Measurements from ENCODE around the gene TOP1. TPM values are rescaled to one million over a fixed set of nuclear protein-coding genes. Genes with fewer than 3 reads are reported as not detected.

TOP1 gene
- total RNA-seq, 1 donor from 2014 or later, result 58.9 TPM

- Histone ChIP-seq H3K9ac (no peak overlapping the region), H3K4me3 (no peak overlapping the region), H2AFZ (replicated peaks) (no peak overlapping the region), H4K20me1 (ENCODE audit: low read depth) (peaks cover 100% of the 10 kb centered on the region), H3K27me3 (no peaks in the 10 kb centered on the region), H3K27ac (peak overlapping the region; percentile 7), H3K79me2 (ENCODE audit: low read depth) (peaks cover 100% of the 10 kb centered on the region), H3F3A (ENCODE audit: low read depth) (peaks cover 40% of the 10 kb centered on the region), H3K36me3 (no peaks in the 10 kb centered on the region), H3K4me2 (peak overlapping the region; percentile 56), H3K4me1 (peaks cover 81% of the 10 kb centered on the region), H3K9me3 (ENCODE audit: low read depth) (no peaks in the 10 kb centered on the region)
- Mint-ChIP-seq H3K9me3 (peaks cover 4% of the 10 kb centered on the region), H3K4me1 (peaks cover 41% of the 10 kb centered on the region), H3K27me3 (ENCODE audit: insufficient read depth, low read depth) (no peaks in the 10 kb centered on the region), H3K4me3 (no peak overlapping the region), H3K27ac (no peak overlapping the region), H3K36me3 (peaks cover 11% of the 10 kb centered on the region)
- DNase-seq (ENCODE audit: low spot score), result peak; percentile 57
- no peak for TF ChIP-seq EZH2 (IDR thresholded peaks at IDR 0.05)
Observed at GRCh38 chr20:41048461-41049301, 20.1 kb downstream of the TOP1 start.

GRCh38 chr20:41049451-41049850 is 20.8 kb downstream of the TOP1 start:
- H3K9me3 Mint-ChIP-seq, result peaks cover 8% of the 10 kb centered on the region
- peaks cover 100% of the 10 kb centered on the region for H4K20me1 ChIP-seq (ENCODE audit: low read depth)

GRCh38 chr20:41050361-41051008 is 21.9 kb downstream of the TOP1 start:
- H3K27me3 Mint-ChIP-seq (ENCODE audit: insufficient read depth, low read depth), result no peaks in the 10 kb centered on the region
- Histone ChIP-seq H4K20me1 (ENCODE audit: low read depth) (peaks cover 100% of the 10 kb centered on the region), H3K27me3 (no peaks in the 10 kb centered on the region), H3K4me1 (peaks cover 70% of the 10 kb centered on the region), H3K4me2 (peak overlapping the region; percentile 17), H3F3A (ENCODE audit: low read depth) (peaks cover 40% of the 10 kb centered on the region), H3K79me2 (ENCODE audit: low read depth) (peaks cover 100% of the 10 kb centered on the region), H2AFZ (replicated peaks) (no peak overlapping the region), H3K4me3 (no peak overlapping the region), H3K9ac (no peak overlapping the region), H3K36me3 (no peaks in the 10 kb centered on the region), H3K9me3 (ENCODE audit: low read depth) (no peaks in the 10 kb centered on the region), H3K27ac (no peak overlapping the region)
- H3K27ac Mint-ChIP-seq, result no peak overlapping the region
- peaks cover 13% of the 10 kb centered on the region for H3K36me3 Mint-ChIP-seq
- no peak overlapping the region for H3K4me3 Mint-ChIP-seq
- H3K9me3 Mint-ChIP-seq, result peaks cover 8% of the 10 kb centered on the region
- no peak for DNase-seq (ENCODE audit: low spot score)
- peaks cover 35% of the 10 kb centered on the region for H3K4me1 Mint-ChIP-seq
- TF ChIP-seq EZH2 (IDR thresholded peaks at IDR 0.05) (no peak), CTCF (IDR thresholded peaks at IDR 0.05) (no peak), EZH2phosphoT487 (IDR thresholded peaks at IDR 0.05) (no peak)

More at GRCh38 chr20:41049451-41049850, 20.8 kb downstream of the TOP1 start:
- Mint-ChIP-seq H3K27ac (peak overlapping the region; percentile 52), H3K36me3 (peaks cover 15% of the 10 kb centered on the region), H3K27me3 (ENCODE audit: insufficient read depth, low read depth) (no peaks in the 10 kb centered on the region), H3K4me1 (peaks cover 39% of the 10 kb centered on the region), H3K4me3 (no peak overlapping the region)
- Histone ChIP-seq H3K79me2 (ENCODE audit: low read depth) (peaks cover 100% of the 10 kb centered on the region), H3K27ac (peak overlapping the region; percentile 7), H2AFZ (replicated peaks) (no peak overlapping the region), H3K9ac (no peak overlapping the region), H3K9me3 (ENCODE audit: low read depth) (no peaks in the 10 kb centered on the region), H3K27me3 (no peaks in the 10 kb centered on the region), H3K4me2 (peak overlapping the region; percentile 56), H3K4me1 (peaks cover 74% of the 10 kb centered on the region), H3F3A (ENCODE audit: low read depth) (peaks cover 40% of the 10 kb centered on the region), H3K36me3 (no peaks in the 10 kb centered on the region), H3K4me3 (no peak overlapping the region)
- TF ChIP-seq EZH2phosphoT487 (IDR thresholded peaks at IDR 0.05), result no peak
- TF ChIP-seq CTCF (IDR thresholded peaks at IDR 0.05), result no peak
- TF ChIP-seq EZH2 (IDR thresholded peaks at IDR 0.05), result no peak
- no peak for DNase-seq (ENCODE audit: low spot score)

All from neural progenitor cell (in vitro differentiated cells).